Measurements from ENCODE around the gene C17orf75. TPM values are rescaled to one million over a fixed set of nuclear protein-coding genes. Genes with fewer than 3 reads are reported as not detected.

Gene C17orf75
- polyA plus RNA-seq, 3 donors = 4.1 to 5.7 (median 5.0) TPM

GRCh38 chr17:32285746-32286517 lies 56.0 kb downstream of the C17orf75 start:
- Histone ChIP-seq H3K9ac (ENCODE audit: insufficient read depth, low read length, poor library complexity, severe bottlenecking) (no peak overlapping the region), H3K27ac (ENCODE audit: low read depth in 1 of 2, low read length in 2 of 2) (no peak overlapping the region), H3K4me2 (replicated peaks; ENCODE audit: extremely low read depth, low read length, poor library complexity, severe bottlenecking) (no peak overlapping the region), H4K20me1 (ENCODE audit: insufficient read depth, low read length) (no peaks in the 10 kb centered on the region), H2AFZ (ENCODE audit: insufficient read depth, low read depth, low read length, poor library complexity, severe bottlenecking) (peak overlapping the region; percentile 7), H3K9me3 (replicated peaks in 1 of 2; ENCODE audit: control insufficient read depth in 1 of 2, insufficient read depth in 1 of 2, low read length in 2 of 2) (no peaks in the 10 kb centered on the region), H3K4me1 (ENCODE audit: control insufficient read depth in 1 of 2, insufficient read depth in 2 of 2, low read length in 2 of 2) (peaks cover 27 to 36% of the 10 kb centered on the region in 2 donors), H3K79me2 (ENCODE audit: insufficient read depth, low read length) (no peaks in the 10 kb centered on the region), H3K4me3 (replicated peaks in 1 of 3; ENCODE audit: low read depth in 2 of 3, low read length in 3 of 3) (no peak overlapping the region), H3K27me3 (ENCODE audit: control insufficient read depth in 2 of 2, insufficient read depth in 2 of 2, low read length in 2 of 2) (peaks cover 0 to 11% of the 10 kb centered on the region in 2 donors), H3K36me3 (replicated peaks in 1 of 2; ENCODE audit: control insufficient read depth in 1 of 2, insufficient read depth in 2 of 2, low read length in 2 of 2) (no peaks in the 10 kb centered on the region)
- peaks cover 0 to 10% of the 10 kb centered on the region in 2 donors for H3K36me3 Mint-ChIP-seq
- peaks cover 12 to 34% (median 12%) of the 10 kb centered on the region in 3 donors for H3K27me3 Mint-ChIP-seq (ENCODE audit: low read depth in 3 of 3)
- peaks cover 0 to 3% (median 0%) of the 10 kb centered on the region in 7 donors for H3K9me3 Mint-ChIP-seq
- 33% methylated on average over 6 of the region's 9 CpGs for WGBS (ENCODE audit: insufficient coverage)
- no peak for TF ChIP-seq CTCF (IDR thresholded peaks at IDR 0.05)
- DNase-seq = no peak
- peak overlapping the region in 3 of 7 donors; percentile 37 to 50 (median 41) for H3K27ac Mint-ChIP-seq
- peaks cover 57% of the 10 kb centered on the region for H3K4me1 Mint-ChIP-seq
- no peak overlapping the region for H3K4me3 Mint-ChIP-seq
- intact Hi-C loops (cut with micrococcal nuclease) = no loop called here

GRCh38 chr17:32285306-32285705 lies 56.7 kb downstream of the C17orf75 start:
- no peak for DNase-seq

More at GRCh38 chr17:32285306-32285705, 56.7 kb downstream of the C17orf75 start:
- Histone ChIP-seq H3K36me3 (replicated peaks in 1 of 2; ENCODE audit: control insufficient read depth in 1 of 2, insufficient read depth in 2 of 2, low read length in 2 of 2) (no peaks in the 10 kb centered on the region), H3K9ac (ENCODE audit: insufficient read depth, low read length, poor library complexity, severe bottlenecking) (no peak overlapping the region), H3K4me2 (replicated peaks; ENCODE audit: extremely low read depth, low read length, poor library complexity, severe bottlenecking) (no peak overlapping the region), H3K27me3 (ENCODE audit: control insufficient read depth in 2 of 2, insufficient read depth in 2 of 2, low read length in 2 of 2) (peaks cover 0 to 11% of the 10 kb centered on the region in 2 donors), H4K20me1 (ENCODE audit: insufficient read depth, low read length) (no peaks in the 10 kb centered on the region), H3K9me3 (replicated peaks in 1 of 2; ENCODE audit: control insufficient read depth in 1 of 2, insufficient read depth in 1 of 2, low read length in 2 of 2) (no peaks in the 10 kb centered on the region), H2AFZ (ENCODE audit: insufficient read depth, low read depth, low read length, poor library complexity, severe bottlenecking) (no peak overlapping the region), H3K4me3 (replicated peaks in 1 of 3; ENCODE audit: low read depth in 2 of 3, low read length in 3 of 3) (no peak overlapping the region), H3K4me1 (ENCODE audit: control insufficient read depth in 1 of 2, insufficient read depth in 2 of 2, low read length in 2 of 2) (peaks cover 27 to 36% of the 10 kb centered on the region in 2 donors), H3K79me2 (ENCODE audit: insufficient read depth, low read length) (no peaks in the 10 kb centered on the region), H3K27ac (ENCODE audit: low read depth in 1 of 2, low read length in 2 of 2) (no peak overlapping the region)
- TF ChIP-seq CTCF (IDR thresholded peaks at IDR 0.05) = no peak
- H3K4me1 Mint-ChIP-seq = peaks cover 55% of the 10 kb centered on the region
- intact Hi-C loops (cut with micrococcal nuclease) = no loop called here
- H3K36me3 Mint-ChIP-seq = peaks cover 0 to 10% of the 10 kb centered on the region in 2 donors
- 50% methylated on average over 7 of the region's 8 CpGs for WGBS (ENCODE audit: insufficient coverage)
- H3K27me3 Mint-ChIP-seq (ENCODE audit: low read depth in 3 of 3) = peaks cover 10 to 36% (median 12%) of the 10 kb centered on the region in 3 donors
- peaks cover 0 to 3% (median 0%) of the 10 kb centered on the region in 7 donors for H3K9me3 Mint-ChIP-seq
- H3K27ac Mint-ChIP-seq = peak overlapping the region in 1 of 7 donors; percentile 41
- H3K4me3 Mint-ChIP-seq = no peak overlapping the region

All from CD14-positive monocyte (primary cell).